Measurements from ENCODE around the gene BCL2A1.

BCL2A1 gene

GRCh38 chr15:79981831-79982455 lies 10.9 kb upstream of the BCL2A1 start:
- H3K27ac Mint-ChIP-seq, result no peak overlapping the region
- no peaks in the 10 kb centered on the region for H3K36me3 Mint-ChIP-seq (ENCODE audit: low read depth)
- H3K4me1 Mint-ChIP-seq, result peaks cover 19% of the 10 kb centered on the region
- peaks cover 10% of the 10 kb centered on the region for H3K27me3 Mint-ChIP-seq (ENCODE audit: low read depth, poor library complexity)
- no peak overlapping the region for H3K4me3 Mint-ChIP-seq
- H3K9me3 Mint-ChIP-seq, result no peaks in the 10 kb centered on the region
- no peak for TF ChIP-seq CTCF (IDR thresholded peaks at IDR 0.05)
- DNase-seq, result no peak

GRCh38 chr15:79978655-79979514 lies 7.9 kb upstream of the BCL2A1 start:
- H3K36me3 Mint-ChIP-seq (ENCODE audit: low read depth), result no peaks in the 10 kb centered on the region
- no peak for DNase-seq
- peaks cover 19% of the 10 kb centered on the region for H3K4me1 Mint-ChIP-seq
- H3K4me3 Mint-ChIP-seq, result no peak overlapping the region
- no peak for TF ChIP-seq CTCF (IDR thresholded peaks at IDR 0.05)
- no peak overlapping the region for H3K27ac Mint-ChIP-seq
- peaks cover 13% of the 10 kb centered on the region for H3K27me3 Mint-ChIP-seq (ENCODE audit: low read depth, poor library complexity)
- no peaks in the 10 kb centered on the region for H3K9me3 Mint-ChIP-seq

GRCh38 chr15:79978260-79978654 lies 7.3 kb upstream of the BCL2A1 start:
- no peak overlapping the region for H3K4me3 Mint-ChIP-seq
- H3K27ac Mint-ChIP-seq, result no peak overlapping the region
- TF ChIP-seq CTCF (IDR thresholded peaks at IDR 0.05), result no peak
- H3K9me3 Mint-ChIP-seq, result no peaks in the 10 kb centered on the region
- H3K4me1 Mint-ChIP-seq, result peaks cover 19% of the 10 kb centered on the region
- no peaks in the 10 kb centered on the region for H3K36me3 Mint-ChIP-seq (ENCODE audit: low read depth)
- DNase-seq, result no peak
- peaks cover 13% of the 10 kb centered on the region for H3K27me3 Mint-ChIP-seq (ENCODE audit: low read depth, poor library complexity)

GRCh38 chr15:79977431-79978054 lies 6.5 kb upstream of the BCL2A1 start:
- no peak for DNase-seq
- Mint-ChIP-seq H3K27me3 (ENCODE audit: low read depth, poor library complexity) (peaks cover 12% of the 10 kb centered on the region), H3K4me3 (no peak overlapping the region), H3K27ac (no peak overlapping the region), H3K36me3 (ENCODE audit: low read depth) (no peaks in the 10 kb centered on the region), H3K4me1 (peaks cover 19% of the 10 kb centered on the region), H3K9me3 (no peaks in the 10 kb centered on the region)
- no peak for TF ChIP-seq CTCF (IDR thresholded peaks at IDR 0.05)

DNA sequence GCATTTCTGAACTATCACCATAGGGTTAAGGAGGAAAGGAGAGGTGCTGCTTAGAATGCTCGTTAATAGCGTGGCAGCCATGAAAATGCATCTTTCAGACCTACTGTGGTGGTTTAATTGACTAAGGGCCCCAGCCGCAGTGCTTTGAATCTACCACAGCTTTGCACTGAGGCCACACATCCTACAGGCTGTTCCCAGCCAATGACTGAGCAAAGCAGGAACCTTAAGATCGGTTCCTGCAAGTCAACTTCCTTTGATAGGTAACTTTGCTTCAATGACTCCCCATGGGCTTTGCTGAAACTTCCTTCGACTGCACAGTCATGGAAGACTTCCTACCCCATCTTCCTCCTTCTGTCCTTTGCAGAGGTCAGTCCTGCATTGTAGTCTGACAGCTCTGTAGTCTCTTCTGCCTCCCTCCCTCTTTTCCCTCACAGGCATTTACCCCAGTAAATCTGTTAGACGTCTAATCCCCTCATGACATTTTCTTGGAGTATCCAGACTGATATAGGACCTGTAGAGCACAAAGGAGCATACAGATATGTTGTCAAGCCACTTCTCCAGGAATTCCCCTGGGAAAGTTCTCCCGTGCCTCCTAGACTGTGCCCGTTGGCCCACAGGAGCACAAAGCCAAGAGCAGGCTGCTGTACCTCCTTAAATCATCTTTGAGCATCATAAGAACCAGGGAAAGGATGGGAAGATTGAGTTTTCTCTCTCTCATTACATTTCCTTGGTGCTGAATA lies 2.6 kb upstream of the BCL2A1 start:
- Mint-ChIP-seq H3K4me1 (peaks cover 10% of the 10 kb centered on the region), H3K9me3 (peaks cover 4% of the 10 kb centered on the region), H3K4me3 (no peak overlapping the region), H3K27ac (no peak overlapping the region), H3K36me3 (ENCODE audit: low read depth) (no peaks in the 10 kb centered on the region), H3K27me3 (ENCODE audit: low read depth, poor library complexity) (peaks cover 14% of the 10 kb centered on the region)
- no peak for TF ChIP-seq CTCF (IDR thresholded peaks at IDR 0.05)
- no peak for DNase-seq
